GM12878 (cell line): Measurements from ENCODE around the gene TTR. TPM values are rescaled to one million over a fixed set of nuclear protein-coding genes. Genes with fewer than 3 reads are reported as not detected.

Experiments
- ATAC-seq: fragments of 200-7000 bp; cut with Tn5 transposase; 3 replicates; pipeline ENCODE4 v1.9.1; 2020; ENCODE audit warnings: mild to moderate bottlenecking, moderate library complexity
- BruUV-seq: library from RNA; stranded (reverse); fragments of 400-500 nt; replicated peaks from 2 replicates; lab custom pipeline; 2021; lab: Mats Ljungman, UMichigan
- CTCF ChIA-PET: fragments of 300-600 bp; sonication (Branson Sonifier 250); formaldehyde crosslinking; extraction: SDS; loops from one replicate; lab custom pipeline; 2021; ENCODE audit warnings: inconsistent platforms; lab: Yijun Ruan, JAX
- POLR2A ChIA-PET: fragments of 350-600 bp; formaldehyde crosslinking; extraction: SDS; loops from one replicate; lab custom pipeline; 2021; ENCODE audit warnings: inconsistent platforms; lab: Charles Lee
- RAD21 ChIA-PET: fragments of 300-600 bp; sonication (Branson Sonifier 250); formaldehyde crosslinking; loops from one replicate; lab custom pipeline; 2023; ENCODE audit warnings: antibody characterized with exemption; ENCODE audit not compliant: unreplicated experiment; lab: Charles Lee
- SMC1A ChIA-PET: fragments of 300-600 bp; sonication (Branson Sonifier 250); formaldehyde crosslinking; loops from one replicate; lab custom pipeline; 2023; ENCODE audit not compliant: unreplicated experiment, uncharacterized antibody; lab: Charles Lee
- DNase-seq: peaks from one replicate; pipeline ENCODE4 v3.0.0-alpha.2; 2011; ENCODE audit warnings: low read depth, low spot score
- FAIRE-seq: peaks from 3 replicates; lab custom pipeline; 2011; peaks lifted over from hg19 to GRCh38; lab: Jason Lieb, UNC
- H2AFZ ChIP-seq: 2 replicates; pipeline ENCODE4 v1.6.0; 2011; ENCODE audit warnings: low read depth, low read length, control low read depth; ENCODE audit not compliant: control insufficient read depth
- H3K27ac ChIP-seq: 2 replicates; pipeline ENCODE4 v1.5.1; 2011; ENCODE audit warnings: control low read depth; ENCODE audit not compliant: control insufficient read depth, insufficient read depth
- H3K27me3 ChIP-seq, 2 experiments: replicated peaks in 1 of 2; 2 replicates each; pipeline versions ENCODE4 v1.6.0 to v1.6.1; 2011; ENCODE audit warnings: low read length in 1 of 2; ENCODE audit not compliant: control insufficient read depth in 2 of 2, insufficient read depth in 2 of 2
- H3K36me3 ChIP-seq, 2 experiments: 2 replicates each; pipeline ENCODE4 v1.5.1; 2011; ENCODE audit warnings: low read length in 1 of 2; ENCODE audit not compliant: control insufficient read depth in 2 of 2, insufficient read depth in 2 of 2
- H3K4me1 ChIP-seq: 2 replicates; pipeline ENCODE4 v1.6.1; 2011; ENCODE audit warnings: mild to moderate bottlenecking, low read length, moderate library complexity, mixed read lengths; ENCODE audit not compliant: control insufficient read depth, insufficient read depth
- H3K4me2 ChIP-seq: 2 replicates; pipeline ENCODE4 v1.6.0; 2011; ENCODE audit warnings: control low read depth; ENCODE audit not compliant: control insufficient read depth, insufficient read depth
- H3K4me3 ChIP-seq: fragments of 200-600 bp; sonication (generic); 2 replicates; pipeline ENCODE4 v1.5.1; 2016
- H3K79me2 ChIP-seq: 2 replicates; pipeline ENCODE4 v1.6.0; 2011; ENCODE audit warnings: low read length; ENCODE audit not compliant: control insufficient read depth, insufficient read depth
- H3K9ac ChIP-seq: 2 replicates; pipeline ENCODE4 v1.8.0; 2011; ENCODE audit warnings: low read length, control low read depth, mixed read lengths; ENCODE audit not compliant: control insufficient read depth, insufficient read depth
- H3K9me3 ChIP-seq: replicated peaks from 3 replicates; pipeline ENCODE4 v1.5.1; 2011; ENCODE audit warnings: mild to moderate bottlenecking, low read length; ENCODE audit not compliant: control insufficient read depth, insufficient read depth
- H4K20me1 ChIP-seq: 2 replicates; pipeline ENCODE4 v1.6.0; 2011; ENCODE audit not compliant: control insufficient read depth, insufficient read depth
- DPF2 ChIP-seq: fragments of 450-650 bp; IDR thresholded peaks from 2 replicates; pipeline ENCODE4 v1.6.1; 2017; ENCODE audit warnings: mild to moderate bottlenecking
- NFXL1 ChIP-seq: fragments of 450-650 bp; IDR thresholded peaks from 2 replicates; pipeline ENCODE4 v1.6.1; 2017; ENCODE audit warnings: antibody characterized with exemption, mild to moderate bottlenecking, borderline replicate concordance
- WGBS: methylation state at CpG from one replicate; pipeline ENCODE4 v1.1.6; 2016; ENCODE audit warnings: low lambda C conversion rate; ENCODE audit not compliant: insufficient replicate concordance, insufficient coverage; ENCODE audit errors: missing lambda C conversion rate; 5-methylcytosine and 5-hydroxymethylcytosine counted together
- in situ Hi-C: fragments of 300-500 bp; cut with MboI; formaldehyde crosslinking; loops from 9 replicates; pipeline ENCODE4 v1.14.3; 2018; ENCODE audit warnings: mixed read lengths
- intact Hi-C: fragments of 100-400 bp; cut with micrococcal nuclease; formaldehyde crosslinking; loops from one replicate; pipeline ENCODE4 v1.14.2; 2022; ENCODE audit not compliant: unreplicated experiment
- polyA plus RNA-seq, 11 experiments: library from polyadenylated mRNA; depleted of rRNA in 4 of 11; unstranded in 6 of 11; stranded (reverse) in 5 of 11; fragments of >200 nt; fragmentation: Nextera tagmentation in 4 of 11; fragmentation: Illumina TruSeq in 1 of 11; extraction: Ambion mirVana in 4 of 11; extraction: Trizol in 1 of 11; gene quantifications; 1 replicate in 1 of 11; 2 replicates in 10 of 11; pipeline versions ENCODE4 v1.2.1 to v1.2.3, GENCODE V29; 2011 to 2016; ENCODE audit warnings: inconsistent platforms in 2 of 11, missing spikeins in 2 of 11, low read depth in 1 of 11
- total RNA-seq, 4 experiments: library from RNA; depleted of rRNA in 3 of 4; stranded (reverse); fragments of >200 nt in 3 of 4; fragmentation: Illumina TruSeq in 1 of 4; extraction: Trizol in 1 of 4; gene quantifications; 2 replicates each; pipeline versions ENCODE4 v1.2.1 to v1.2.3, GENCODE V29; 2013 to 2021
- TF ChIP-seq, protein P1 (sequence below): fragments of 450-650 bp; IDR thresholded peaks from 2 replicates; pipeline ENCODE4 v1.6.1; 2017; ENCODE audit warnings: mild to moderate bottlenecking, moderate library complexity

Gene TTR
- total and polyA plus RNA-seq, 10 of the 15 experiments (the other 5 are each of a cell fraction or from before 2014, with no cell fraction given): 0.05 to 1.2 TPM; not detected in 8

DNA sequence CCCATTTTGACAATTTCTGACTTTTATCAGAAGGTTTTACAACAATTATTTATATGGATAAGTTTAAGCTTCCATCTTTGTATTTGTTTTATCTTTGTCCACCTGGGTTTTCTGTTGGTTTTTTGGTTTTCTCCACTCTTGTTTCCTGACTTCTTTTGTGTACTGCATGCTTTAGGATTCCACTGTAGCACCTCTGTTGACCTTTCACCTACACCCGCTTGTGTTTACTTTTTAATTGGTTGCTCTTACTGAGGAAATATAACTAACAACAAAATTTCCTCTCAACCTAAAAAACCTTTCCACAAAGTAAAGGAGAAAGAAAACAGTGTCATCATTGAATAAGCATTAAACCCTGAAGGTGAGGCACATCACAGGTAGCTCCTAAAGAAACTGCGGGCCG lies 39.8 kb upstream of the TTR start:
- RAD21 ChIA-PET: interaction anchor here (2.9 to 6.4 kb wide), 2 partner anchors 128 to 172 kb away, joined by 11 to 67 read pairs; no protein-coding TSS in a partner anchor
- POLR2A ChIA-PET: no interaction called here
- Histone ChIP-seq H4K20me1 (no peaks in the 10 kb centered on the region), H3K9ac (no peak overlapping the region), H3K4me3 (no peak overlapping the region), H3K4me2 (no peak overlapping the region), H3K79me2 (no peaks in the 10 kb centered on the region), H2AFZ (no peak overlapping the region), H3K4me1 (no peaks in the 10 kb centered on the region), H3K36me3 (no peaks in the 10 kb centered on the region), H3K9me3 (no peaks in the 10 kb centered on the region), H3K27ac (no peak overlapping the region), H3K27me3 (no peaks in the 10 kb centered on the region)
- 72% methylated on average over 3 of the region's 3 CpGs for WGBS
- FAIRE-seq: no peak
- CTCF ChIA-PET: interaction anchor here (1.2 to 13.4 kb wide), 5 partner anchors 8 to 178 kb away, joined by 3 to 224 read pairs (median 4); no protein-coding TSS in a partner anchor
- no TSS peak for BruUV-seq
- in situ Hi-C loops (loop anchor here (10.0 kb wide), 1 partner anchor 127 kb away; no protein-coding TSS in a partner anchor), intact Hi-C loops (loop anchor here (10.0 kb wide), 2 partner anchors 577 to 993 kb away; no protein-coding TSS in a partner anchor)
- SMC1A ChIA-PET: interaction anchor here (0.9 to 7.7 kb wide), 7 partner anchors 9 to 186 kb away, joined by 3 to 53 read pairs (median 5); no protein-coding TSS in a partner anchor
- DNase-seq: no peak
- TF ChIP-seq NFXL1 (no peak), DPF2 (no peak)
- no peak for ATAC-seq

DNA sequence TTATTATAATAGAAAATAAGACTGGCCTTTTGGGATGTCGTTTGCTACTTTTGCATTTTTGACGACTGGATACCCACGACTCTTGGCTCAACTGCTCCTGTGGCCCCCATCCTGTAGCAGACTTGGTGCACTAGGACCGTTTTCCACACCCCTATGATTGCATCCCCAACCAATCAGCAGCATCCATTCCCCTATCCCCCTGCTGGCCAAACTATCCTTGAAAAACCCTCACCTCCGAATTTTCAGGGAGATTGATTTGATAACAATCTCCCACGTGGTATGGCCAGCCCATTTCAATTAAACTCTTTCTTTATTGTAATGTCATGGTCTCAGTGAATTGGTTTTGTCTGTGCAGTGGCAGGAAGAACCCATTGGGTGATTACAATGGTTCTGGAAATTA lies 37.9 kb upstream of the TTR start:
- ChIA-PET CTCF (interaction anchor here (1.0 to 13.4 kb wide), 5 partner anchors 128 to 289 kb away, joined by 3 to 224 read pairs (median 25); no protein-coding TSS in a partner anchor), POLR2A (no interaction called here), RAD21 (interaction anchor here (1.4 to 6.4 kb wide), 3 partner anchors 62 to 170 kb away, joined by 4 to 67 read pairs (median 11); no protein-coding TSS in a partner anchor), SMC1A (interaction anchor here (0.7 to 7.7 kb wide), 7 partner anchors 9 to 184 kb away, joined by 3 to 77 read pairs (median 5); no protein-coding TSS in a partner anchor)
- Histone ChIP-seq H3K79me2 (no peaks in the 10 kb centered on the region), H3K9ac (no peak overlapping the region), H3K27ac (no peak overlapping the region), H2AFZ (no peak overlapping the region), H3K27me3 (no peaks in the 10 kb centered on the region), H3K4me3 (no peak overlapping the region), H3K9me3 (no peaks in the 10 kb centered on the region), H3K36me3 (no peaks in the 10 kb centered on the region), H3K4me2 (no peak overlapping the region), H3K4me1 (no peaks in the 10 kb centered on the region), H4K20me1 (no peaks in the 10 kb centered on the region)
- intact Hi-C loops (loop anchor here (10.0 kb wide), 2 partner anchors 579 to 991 kb away; no protein-coding TSS in a partner anchor), in situ Hi-C loops (loop anchor here (10.0 kb wide), 1 partner anchor 129 kb away; no protein-coding TSS in a partner anchor)
- no peak for DNase-seq
- no peak for ATAC-seq
- FAIRE-seq: no peak
- TF ChIP-seq, protein P1, sequence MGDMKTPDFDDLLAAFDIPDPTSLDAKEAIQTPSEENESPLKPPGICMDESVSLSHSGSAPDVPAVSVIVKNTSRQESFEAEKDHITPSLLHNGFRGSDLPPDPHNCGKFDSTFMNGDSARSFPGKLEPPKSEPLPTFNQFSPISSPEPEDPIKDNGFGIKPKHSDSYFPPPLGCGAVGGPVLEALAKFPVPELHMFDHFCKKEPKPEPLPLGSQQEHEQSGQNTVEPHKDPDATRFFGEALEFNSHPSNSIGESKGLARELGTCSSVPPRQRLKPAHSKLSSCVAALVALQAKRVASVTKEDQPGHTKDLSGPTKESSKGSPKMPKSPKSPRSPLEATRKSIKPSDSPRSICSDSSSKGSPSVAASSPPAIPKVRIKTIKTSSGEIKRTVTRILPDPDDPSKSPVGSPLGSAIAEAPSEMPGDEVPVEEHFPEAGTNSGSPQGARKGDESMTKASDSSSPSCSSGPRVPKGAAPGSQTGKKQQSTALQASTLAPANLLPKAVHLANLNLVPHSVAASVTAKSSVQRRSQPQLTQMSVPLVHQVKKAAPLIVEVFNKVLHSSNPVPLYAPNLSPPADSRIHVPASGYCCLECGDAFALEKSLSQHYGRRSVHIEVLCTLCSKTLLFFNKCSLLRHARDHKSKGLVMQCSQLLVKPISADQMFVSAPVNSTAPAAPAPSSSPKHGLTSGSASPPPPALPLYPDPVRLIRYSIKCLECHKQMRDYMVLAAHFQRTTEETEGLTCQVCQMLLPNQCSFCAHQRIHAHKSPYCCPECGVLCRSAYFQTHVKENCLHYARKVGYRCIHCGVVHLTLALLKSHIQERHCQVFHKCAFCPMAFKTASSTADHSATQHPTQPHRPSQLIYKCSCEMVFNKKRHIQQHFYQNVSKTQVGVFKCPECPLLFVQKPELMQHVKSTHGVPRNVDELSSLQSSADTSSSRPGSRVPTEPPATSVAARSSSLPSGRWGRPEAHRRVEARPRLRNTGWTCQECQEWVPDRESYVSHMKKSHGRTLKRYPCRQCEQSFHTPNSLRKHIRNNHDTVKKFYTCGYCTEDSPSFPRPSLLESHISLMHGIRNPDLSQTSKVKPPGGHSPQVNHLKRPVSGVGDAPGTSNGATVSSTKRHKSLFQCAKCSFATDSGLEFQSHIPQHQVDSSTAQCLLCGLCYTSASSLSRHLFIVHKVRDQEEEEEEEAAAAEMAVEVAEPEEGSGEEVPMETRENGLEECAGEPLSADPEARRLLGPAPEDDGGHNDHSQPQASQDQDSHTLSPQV: no peak
- WGBS: 6% methylated on average over 6 of the region's 6 CpGs
- BruUV-seq: no TSS peak
